HepG2 (cell line): ENCODE measurements around the gene ASF1B. TPM values are rescaled to one million over a fixed set of nuclear protein-coding genes. Genes with fewer than 3 reads are reported as not detected.
A peak's percentile ranks its signal among the peaks of the same experiment; 100 is the strongest.

Source experiments
- CEBPB ChIP-seq: IDR thresholded peaks from 2 replicates; pipeline ENCODE4 v1.6.1; 2011; ENCODE audit warnings: low read depth, low read length, improper control_type of control experiment, borderline replicate concordance
- DDIT3 ChIP-seq: sonication (generic); formaldehyde crosslinking; IDR thresholded peaks from 2 replicates; pipeline ENCODE4 v1.4.0; 2020; ENCODE audit warnings: mild to moderate bottlenecking, missing genetic modification reagents
- GMEB1 ChIP-seq: sonication (generic); formaldehyde crosslinking; IDR thresholded peaks from 2 replicates; pipeline ENCODE4 v1.5.1; 2020; ENCODE audit warnings: missing genetic modification reagents, mild to moderate bottlenecking, borderline replicate concordance
- HNRNPL ChIP-seq: fragments of 200-400 bp; formaldehyde crosslinking; IDR thresholded peaks from 2 replicates; pipeline ENCODE4 v1.6.1; 2017; ENCODE audit warnings: mild to moderate bottlenecking, low read depth, low read length
- MAFG ChIP-seq: sonication (generic); formaldehyde crosslinking; IDR thresholded peaks from 2 replicates; pipeline ENCODE4 v1.5.1; 2020; ENCODE audit warnings: mild to moderate bottlenecking, missing genetic modification reagents
- NR2F2 ChIP-seq: IDR thresholded peaks from 2 replicates; pipeline ENCODE4 v1.6.1; 2012; ENCODE audit warnings: low read depth, inconsistent platforms, borderline replicate concordance
- PTBP1 ChIP-seq: fragments of 200-400 bp; formaldehyde crosslinking; IDR thresholded peaks from 2 replicates; pipeline ENCODE4 v1.6.1; 2018; ENCODE audit warnings: low read length, low read depth; ENCODE audit not compliant: poor library complexity, severe bottlenecking
- RFX5 ChIP-seq: IDR thresholded peaks from 2 replicates; pipeline ENCODE4 v1.6.1; 2011; ENCODE audit warnings: low read depth, low read length, improper control_type of control experiment
- STAT5B ChIP-seq: sonication (generic); formaldehyde crosslinking; IDR thresholded peaks from 2 replicates; pipeline ENCODE4 v1.4.0; 2020; ENCODE audit warnings: missing genetic modification reagents
- ZBTB21 ChIP-seq: sonication (generic); formaldehyde crosslinking; IDR thresholded peaks from 2 replicates; pipeline ENCODE4 v1.4.0; 2020; ENCODE audit warnings: missing genetic modification reagents
- ZFP90 ChIP-seq: sonication (generic); formaldehyde crosslinking; IDR thresholded peaks from 2 replicates; pipeline ENCODE4 v1.8.0; 2022; ENCODE audit warnings: missing genetic modification reagents, mild to moderate bottlenecking, inconsistent platforms, borderline replicate concordance
- ZHX1 ChIP-seq: sonication (generic); formaldehyde crosslinking; IDR thresholded peaks from 2 replicates; pipeline ENCODE4 v1.8.1; 2022; ENCODE audit warnings: low read depth, mild to moderate bottlenecking, missing genetic modification reagents
- ZNF646 ChIP-seq: sonication (generic); formaldehyde crosslinking; IDR thresholded peaks from 2 replicates; pipeline ENCODE4 v1.9.0; 2021; ENCODE audit warnings: mild to moderate bottlenecking, missing genetic modification reagents
- ZNF75D ChIP-seq: sonication (generic); formaldehyde crosslinking; IDR thresholded peaks from 2 replicates; pipeline ENCODE4 v1.8.1; 2023; ENCODE audit warnings: missing genetic modification reagents, mild to moderate bottlenecking, borderline replicate concordance
- ZNF766 ChIP-seq: sonication (generic); formaldehyde crosslinking; IDR thresholded peaks from 2 replicates; pipeline ENCODE4 v1.5.0; 2020; ENCODE audit warnings: missing genetic modification reagents, borderline replicate concordance
- ZNF780A ChIP-seq: sonication (generic); formaldehyde crosslinking; IDR thresholded peaks from 2 replicates; pipeline ENCODE4 v1.8.0; 2022; ENCODE audit warnings: mild to moderate bottlenecking, missing genetic modification reagents, moderate library complexity
- polyA plus RNA-seq, 8 experiments: library from polyadenylated mRNA; depleted of rRNA in 3 of 8; stranded (reverse) in 7 of 8; unstranded in 1 of 8; fragments of >200 nt; fragmentation: Illumina TruSeq in 4 of 8; extraction: Trizol in 4 of 8; gene quantifications; 2 replicates each; pipeline versions ENCODE4 v1.2.1 to v1.2.3, GENCODE V29; 2011 to 2016; ENCODE audit warnings: low read depth in 4 of 8, missing spikeins in 1 of 8, mixed read lengths in 1 of 8; ENCODE audit not compliant: insufficient read depth in 1 of 8
- total RNA-seq, 5 experiments: library from RNA; depleted of rRNA; stranded (reverse); fragments of >200 nt; fragmentation: Illumina TruSeq; extraction: Trizol; gene quantifications; 2 replicates each; pipeline ENCODE4 v1.2.3, GENCODE V29; 2016; ENCODE audit warnings: low read depth in 1 of 5

ASF1B gene
- total and polyA plus RNA-seq, 2 of the 13 experiments (the other 11 are each of a cell fraction or from before 2014, with no cell fraction given) = 18.2 to 24.8 TPM

- TF ChIP-seq GMEB1 (CRISPR knock-in tag) = peak; percentile 92
- TF ChIP-seq DDIT3 (CRISPR knock-in tag) = no peak
- TF ChIP-seq PTBP1 = no peak
- no peak for TF ChIP-seq STAT5B (CRISPR knock-in tag)
- no peak for TF ChIP-seq MAFG (CRISPR knock-in tag)
- peak; percentile 62; the same call in 1 of the 2 replicates for TF ChIP-seq ZFP90 (CRISPR knock-in tag)
- no peak for TF ChIP-seq ZBTB21 (CRISPR knock-in tag)
- TF ChIP-seq ZHX1 = no peak
- TF ChIP-seq CEBPB = no peak
- TF ChIP-seq ZNF646 (CRISPR knock-in tag) = no peak
- peak; percentile 95 for TF ChIP-seq RFX5
- no peak for TF ChIP-seq HNRNPL
- TF ChIP-seq ZNF75D (CRISPR knock-in tag) = no peak
- peak; percentile 39; the same call in 1 of the 2 replicates for TF ChIP-seq NR2F2
- TF ChIP-seq ZNF766 = peak; percentile 28; the same call in 1 of the 2 replicates
- peak; percentile 86 for TF ChIP-seq ZNF780A (CRISPR knock-in tag)
Observed at GRCh38 chr19:14136509-14137281, at the start of gene ASF1B (continued).
